Liver (tissue), 9 donors: ENCODE data around the gene KIF21B. TPM values are rescaled to one million over a fixed set of nuclear protein-coding genes. Genes with fewer than 3 reads are reported as not detected.

ENCODE experiments used
- DNase-seq: peaks from one replicate; pipeline ENCODE4 v3.0.0-alpha.2; 2017; ENCODE audit warnings: low spot score
- H3K27ac ChIP-seq, 2 donors: one replicate each; pipeline ENCODE4 v1.7.0; 2013; ENCODE audit warnings: inconsistent platforms in 2 of 2, low read length in 2 of 2, control low read depth in 1 of 2, low read depth in 1 of 2, mild to moderate bottlenecking in 1 of 2
- H3K27me3 ChIP-seq, 4 donors: one replicate each; pipeline versions ENCODE4 v1.6.1 to v1.7.0; 2013; ENCODE audit warnings: low read length in 3 of 4, inconsistent platforms in 1 of 4, mild to moderate bottlenecking in 1 of 4, moderate library complexity in 1 of 4; ENCODE audit not compliant: control insufficient read depth in 4 of 4, insufficient read depth in 4 of 4
- H3K36me3 ChIP-seq, 4 donors: one replicate each; pipeline versions ENCODE4 v1.6.1 to v1.7.0; 2013; ENCODE audit warnings: low read length in 3 of 4, mild to moderate bottlenecking in 3 of 4, low read depth in 1 of 4, moderate library complexity in 1 of 4; ENCODE audit not compliant: control insufficient read depth in 4 of 4, insufficient read depth in 3 of 4
- H3K4me1 ChIP-seq, 4 donors: one replicate each; pipeline versions ENCODE4 v1.6.1 to v1.7.0; 2013; ENCODE audit warnings: low read length in 3 of 4, mild to moderate bottlenecking in 3 of 4, moderate library complexity in 1 of 4; ENCODE audit not compliant: control insufficient read depth in 4 of 4, insufficient read depth in 4 of 4
- H3K4me3 ChIP-seq, 3 donors: one replicate each; pipeline versions ENCODE4 v1.6.1 to v1.7.0; 2013; ENCODE audit warnings: low read length in 3 of 3, control low read depth in 1 of 3, low read depth in 1 of 3, mild to moderate bottlenecking in 1 of 3
- H3K9ac ChIP-seq, 2 donors: one replicate each; pipeline ENCODE4 v1.7.0; 2013; ENCODE audit warnings: low read length in 2 of 2, mild to moderate bottlenecking in 2 of 2, moderate library complexity in 2 of 2, control low read depth in 1 of 2, low read depth in 1 of 2
- H3K9me3 ChIP-seq, 4 donors: one replicate each; pipeline versions ENCODE4 v1.6.1 to v1.7.0; 2013; ENCODE audit warnings: low read length in 3 of 4; ENCODE audit not compliant: control insufficient read depth in 4 of 4
- ATF3 ChIP-seq: IDR thresholded peaks from 2 replicates; pipeline ENCODE4 v1.6.1; 2016; ENCODE audit warnings: antibody characterized with exemption
- CTCF ChIP-seq: fragments of 150-350 bp; IDR thresholded peaks from 2 replicates; pipeline ENCODE4 v1.5.1; 2017; ENCODE audit warnings: improper control_type of control experiment, low read depth, low read length; ENCODE audit not compliant: missing input control
- EGR1 ChIP-seq, 2 donors: IDR thresholded peaks; 2 replicates each; pipeline ENCODE4 v1.6.1; 2016 to 2018; ENCODE audit warnings: antibody characterized with exemption in 2 of 2, low read depth in 2 of 2
- FOXA1 ChIP-seq: IDR thresholded peaks from 2 replicates; pipeline ENCODE4 v1.6.1; 2016; ENCODE audit warnings: antibody characterized with exemption
- GABPA ChIP-seq, 2 donors: IDR thresholded peaks in 1 of 2; conservative IDR thresholded peaks in 1 of 2; 2 replicates each; pipeline ENCODE4 v1.6.1; 2016; ENCODE audit warnings: antibody characterized with exemption in 2 of 2, mild to moderate bottlenecking in 1 of 2, moderate library complexity in 1 of 2
- HNF4A ChIP-seq, 2 donors: conservative IDR thresholded peaks; 2 replicates each; pipeline ENCODE4 v1.6.1; 2016; ENCODE audit warnings: antibody characterized with exemption in 2 of 2, mild to moderate bottlenecking in 2 of 2
- HNF4G ChIP-seq: IDR thresholded peaks from 2 replicates; pipeline ENCODE4 v1.6.1; 2016; ENCODE audit warnings: antibody characterized with exemption
- JUND ChIP-seq, 2 donors: IDR thresholded peaks; 2 replicates each; pipeline ENCODE4 v1.6.1; 2016; ENCODE audit warnings: antibody characterized with exemption in 2 of 2
- MAX ChIP-seq: IDR thresholded peaks from 2 replicates; pipeline ENCODE4 v1.6.1; 2016; ENCODE audit warnings: antibody characterized with exemption
- RAD21 ChIP-seq, 2 donors: IDR thresholded peaks; 2 replicates each; pipeline ENCODE4 v1.6.1; 2016; ENCODE audit warnings: antibody characterized with exemption in 2 of 2, mild to moderate bottlenecking in 2 of 2
- RXRA ChIP-seq, 2 donors: IDR thresholded peaks; 2 replicates each; pipeline ENCODE4 v1.6.1; 2017 to 2018; ENCODE audit warnings: antibody characterized with exemption in 2 of 2, mild to moderate bottlenecking in 1 of 2
- SP1 ChIP-seq: IDR thresholded peaks from 2 replicates; pipeline ENCODE4 v1.6.1; 2018; ENCODE audit warnings: antibody characterized with exemption, mild to moderate bottlenecking
- TAF1 ChIP-seq: conservative IDR thresholded peaks from 2 replicates; pipeline ENCODE4 v1.6.1; 2016; ENCODE audit warnings: antibody characterized with exemption, mild to moderate bottlenecking
- YY1 ChIP-seq: IDR thresholded peaks from 2 replicates; pipeline ENCODE4 v1.6.1; 2016; ENCODE audit warnings: antibody characterized with exemption, mild to moderate bottlenecking
- ZBTB33 ChIP-seq: IDR thresholded peaks from 2 replicates; pipeline ENCODE4 v1.6.1; 2016; ENCODE audit warnings: antibody characterized with exemption
- WGBS: extraction: QIAGEN DNeasy Blood & Tissue Kit; methylation state at CpG from one replicate; pipeline ENCODE4 v1.1.7; 2013; 5-methylcytosine and 5-hydroxymethylcytosine counted together
- polyA plus RNA-seq, 2 donors: library from polyadenylated mRNA; stranded (reverse) in 1 of 2; unstranded in 1 of 2; fragments of 200-250 nt in 1 of 2; fragments of >200 nt in 1 of 2; fragmentation: Nextera tagmentation in 1 of 2; extraction: Ambion mirVana in 1 of 2; gene quantifications; one replicate each; pipeline versions ENCODE4 v1.2.1 to v1.2.3, GENCODE V29; 2013 to 2015
- total RNA-seq, 2 donors: library from RNA; depleted of rRNA; stranded (reverse); fragments of >200 nt; gene quantifications; one replicate each; pipeline ENCODE4 v1.2.3, GENCODE V29; 2014
- donor health status: healthy.
- donor health status: healthy.
- donor health status: healthy.
- donor health status: healthy.
- donor health status: healthy.

KIF21B gene
- total and polyA plus RNA-seq, 4 donors, result 0.42 to 1.9 (median 1.0) TPM

GRCh38 chr1:200971428-200971903, 52.0 kb downstream of the KIF21B start:
- H3K4me1 ChIP-seq, result no peaks in the 10 kb centered on the region
- no peaks in the 10 kb centered on the region for H3K36me3 ChIP-seq
- H3K27ac ChIP-seq, result no peak overlapping the region
- DNase-seq, result no peak
- 79% methylated on average over 14 of the region's 14 CpGs for WGBS
- no peaks in the 10 kb centered on the region for H3K9me3 ChIP-seq
- no peak for TF ChIP-seq RXRA (IDR thresholded peaks at IDR 0.05)
- TF ChIP-seq ZBTB33, result no peak
- no peak for TF ChIP-seq HNF4G
- TF ChIP-seq CTCF, result no peak
- no peak for TF ChIP-seq SP1
- H3K27me3 ChIP-seq, result no peaks in the 10 kb centered on the region
- H3K9ac ChIP-seq, result no peak overlapping the region
- H3K4me3 ChIP-seq, result no peak overlapping the region

- Histone ChIP-seq H3K9ac (no peak overlapping the region), H3K27ac (no peak overlapping the region), H3K9me3 (no peaks in the 10 kb centered on the region), H3K36me3 (no peaks in the 10 kb centered on the region), H3K4me1 (no peaks in the 10 kb centered on the region), H3K27me3 (no peaks in the 10 kb centered on the region), H3K4me3 (no peak overlapping the region)
- no peak for TF ChIP-seq MAX
- 94% methylated on average over 14 of the region's 14 CpGs for WGBS
- DNase-seq, result no peak
Observed at GRCh38 chr1:200970771-200971427, 52.6 kb downstream of the KIF21B start.

- no peak for DNase-seq
- WGBS, result 84% methylated on average over 11 of the region's 11 CpGs
- no peak overlapping the region for H3K9ac ChIP-seq
- no peaks in the 10 kb centered on the region for H3K9me3 ChIP-seq
- H3K27ac ChIP-seq, result no peak overlapping the region
- H3K4me1 ChIP-seq, result no peaks in the 10 kb centered on the region
- no peak overlapping the region for H3K4me3 ChIP-seq
- H3K36me3 ChIP-seq, result no peaks in the 10 kb centered on the region
- H3K27me3 ChIP-seq, result no peaks in the 10 kb centered on the region
- TF ChIP-seq ZBTB33 (no peak), HNF4G (no peak), JUND (IDR thresholded peaks at IDR 0.05) (no peak), MAX (no peak), CTCF (no peak), EGR1 (IDR thresholded peaks at IDR 0.05; ENCODE audit: low read depth in 2 of 2) (no peak), RXRA (IDR thresholded peaks at IDR 0.05) (no peak), HNF4A (conservative IDR thresholded peaks at IDR 0.05) (no peak), FOXA1 (no peak), YY1 (no peak), ATF3 (no peak), RAD21 (IDR thresholded peaks at IDR 0.05) (no peak), SP1 (no peak), GABPA (IDR thresholded peaks at IDR 0.05 in 1 of 2, conservative IDR thresholded peaks at IDR 0.05 in 1 of 2) (no peak), TAF1 (no peak)
Observed at GRCh38 chr1:200969726-200970561, 53.6 kb downstream of the KIF21B start.
